K562 (cell line): ENCODE data around the gene CELSR3. TPM values are rescaled to one million over a fixed set of nuclear protein-coding genes. Genes with fewer than 3 reads are reported as not detected.

ENCODE experiments used
- ARID4B ChIP-seq: sonication (generic); formaldehyde crosslinking; IDR thresholded peaks from 2 replicates; pipeline ENCODE4 v1.8.0; 2022; ENCODE audit warnings: mild to moderate bottlenecking, missing genetic modification reagents
- BDP1 ChIP-seq: IDR thresholded peaks from 3 replicates; pipeline ENCODE4 v1.6.1; 2011; ENCODE audit not compliant: insufficient read length, insufficient read depth
- CAMTA2 ChIP-seq: fragments of 250-450 bp; sonication (Bioruptor Pico); conservative IDR thresholded peaks from 2 replicates; pipeline ENCODE4 v1.5.1; 2022
- CBFB ChIP-seq: sonication (generic); formaldehyde crosslinking; IDR thresholded peaks from 2 replicates; pipeline ENCODE4 v1.4.0; 2020; ENCODE audit warnings: mild to moderate bottlenecking, missing genetic modification reagents
- CGGBP1 ChIP-seq: fragments of 250-450 bp; sonication (Bioruptor Pico); IDR thresholded peaks from 2 replicates; pipeline ENCODE4 v1.9.0; 2021; ENCODE audit warnings: mild to moderate bottlenecking
- COPS2 ChIP-seq: fragments of 450-650 bp; conservative IDR thresholded peaks from 2 replicates; pipeline ENCODE4 v1.6.1; 2016; ENCODE audit warnings: mild to moderate bottlenecking, moderate library complexity
- CTBP1 ChIP-seq: fragments of 450-650 bp; IDR thresholded peaks from 2 replicates; pipeline ENCODE4 v1.6.1; 2016; ENCODE audit warnings: borderline replicate concordance
- HNRNPL ChIP-seq: fragments of 200-400 bp; formaldehyde crosslinking; IDR thresholded peaks from 2 replicates; pipeline ENCODE4 v1.6.1; 2017; ENCODE audit warnings: low read depth, mild to moderate bottlenecking, low read length
- MLLT1 ChIP-seq, 2 experiments: fragments of 450-650 bp; IDR thresholded peaks; 2 replicates each; pipeline ENCODE4 v1.6.1; 2016
- NBN ChIP-seq: fragments of 450-650 bp; IDR thresholded peaks from 2 replicates; pipeline ENCODE4 v1.6.1; 2016; ENCODE audit warnings: low read depth, mild to moderate bottlenecking
- NFE2 ChIP-seq: IDR thresholded peaks from 2 replicates; pipeline ENCODE4 v1.6.1; 2014; ENCODE audit warnings: antibody characterized with exemption, low read depth
- PTTG1 ChIP-seq: fragments of 450-650 bp; IDR thresholded peaks from 2 replicates; pipeline ENCODE4 v1.6.1; 2016; ENCODE audit warnings: low read depth, mild to moderate bottlenecking, missing genetic modification characterization, missing compliant biosample characterization
- RBM39 ChIP-seq: fragments of 200-400 bp; formaldehyde crosslinking; optimal IDR thresholded peaks from 2 replicates; pipeline ENCODE3; 2018; ENCODE audit warnings: low read depth, low read length
- TEAD4 ChIP-seq, 2 experiments: sonication (generic) in 1 of 2; formaldehyde crosslinking in 1 of 2; IDR thresholded peaks; 2 replicates each; pipeline versions ENCODE4 v1.6.1 to v1.8.0; 2012 to 2022; ENCODE audit warnings: borderline replicate concordance in 1 of 2, inconsistent platforms in 1 of 2, low read length in 1 of 2, mild to moderate bottlenecking in 1 of 2, missing genetic modification reagents in 1 of 2
- ZNF592 ChIP-seq: fragments of 450-650 bp; IDR thresholded peaks from 2 replicates; pipeline ENCODE4 v1.6.1; 2017; ENCODE audit warnings: antibody characterized with exemption, mild to moderate bottlenecking
- polyA plus RNA-seq, 8 experiments: library from polyadenylated mRNA; depleted of rRNA in 4 of 8; stranded (reverse) in 5 of 8; unstranded in 3 of 8; fragments of >200 nt; fragmentation: Nextera tagmentation in 2 of 8; fragmentation: Illumina TruSeq in 1 of 8; extraction: Ambion mirVana in 2 of 8; extraction: Trizol in 1 of 8; gene quantifications; 2 replicates each; pipeline versions ENCODE4 v1.2.1 to v1.2.3, GENCODE V29; 2011 to 2014; ENCODE audit warnings: inconsistent platforms in 1 of 8, missing spikeins in 1 of 8
- total RNA-seq, 7 experiments: library from RNA; depleted of rRNA in 6 of 7; stranded (reverse); fragments of >200 nt in 6 of 7; fragmentation: Illumina TruSeq in 2 of 7; extraction: Trizol in 2 of 7; gene quantifications; 2 replicates each; pipeline versions ENCODE4 v1.2.1 to v1.2.3, GENCODE V29; 2011 to 2021; ENCODE audit warnings: low replicate concordance in 1 of 7

The CELSR3 gene
- total and polyA plus RNA-seq, 9 of the 15 experiments (the other 6 are each of a cell fraction or from before 2014, with no cell fraction given) = 0.10 to 2.7 (median 0.76) TPM

GRCh38 chr3:48685603-48686511, 23.2 kb upstream of the CELSR3 start, which contains the start of gene NCKIPSD (continued):
- TF ChIP-seq BDP1 (no peak), ARID4B (CRISPR knock-in tag) (peak; percentile 61; the same call in 1 of the 2 replicates), RBM39 (no peak), TEAD4 (IDR thresholded peaks at IDR 0.05; ENCODE audit: low read length) (no peak), TEAD4 (CRISPR knock-in tag; IDR thresholded peaks at IDR 0.05; ENCODE audit: borderline replicate concordance) (no peak), COPS2 (no peak), CAMTA2 (CRISPR knock-in tag) (no peak), CTBP1 (peak; percentile 96), ZNF592 (0 out of 2 replicates have a peak, but pooled peaks have one; percentile 25), HNRNPL (0 out of 2 replicates have a peak, but pooled peaks have one; percentile 75), CGGBP1 (CRISPR knock-in tag) (no peak), PTTG1 (tag) (no peak), NFE2 (no peak), MLLT1 (IDR thresholded peaks at IDR 0.05) (no peak), NBN (no peak), CBFB (CRISPR knock-in tag) (no peak)
